NCI-H146 treated with DMSO at 0.1 percent for 48 hours (cell line): ENCODE measurements around the gene TMC5.
"Not testable (repeated sequence)": the region's sequence is repeated elsewhere in the genome, so short reads cannot be mapped to it uniquely, and the experiment has no call there.

Source experiments
- DNase-seq: peaks from one replicate; lab custom pipeline; 2025; ENCODE audit not compliant: unreplicated experiment; lab: John Stamatoyannopoulos, UW

The TMC5 gene, protein sequence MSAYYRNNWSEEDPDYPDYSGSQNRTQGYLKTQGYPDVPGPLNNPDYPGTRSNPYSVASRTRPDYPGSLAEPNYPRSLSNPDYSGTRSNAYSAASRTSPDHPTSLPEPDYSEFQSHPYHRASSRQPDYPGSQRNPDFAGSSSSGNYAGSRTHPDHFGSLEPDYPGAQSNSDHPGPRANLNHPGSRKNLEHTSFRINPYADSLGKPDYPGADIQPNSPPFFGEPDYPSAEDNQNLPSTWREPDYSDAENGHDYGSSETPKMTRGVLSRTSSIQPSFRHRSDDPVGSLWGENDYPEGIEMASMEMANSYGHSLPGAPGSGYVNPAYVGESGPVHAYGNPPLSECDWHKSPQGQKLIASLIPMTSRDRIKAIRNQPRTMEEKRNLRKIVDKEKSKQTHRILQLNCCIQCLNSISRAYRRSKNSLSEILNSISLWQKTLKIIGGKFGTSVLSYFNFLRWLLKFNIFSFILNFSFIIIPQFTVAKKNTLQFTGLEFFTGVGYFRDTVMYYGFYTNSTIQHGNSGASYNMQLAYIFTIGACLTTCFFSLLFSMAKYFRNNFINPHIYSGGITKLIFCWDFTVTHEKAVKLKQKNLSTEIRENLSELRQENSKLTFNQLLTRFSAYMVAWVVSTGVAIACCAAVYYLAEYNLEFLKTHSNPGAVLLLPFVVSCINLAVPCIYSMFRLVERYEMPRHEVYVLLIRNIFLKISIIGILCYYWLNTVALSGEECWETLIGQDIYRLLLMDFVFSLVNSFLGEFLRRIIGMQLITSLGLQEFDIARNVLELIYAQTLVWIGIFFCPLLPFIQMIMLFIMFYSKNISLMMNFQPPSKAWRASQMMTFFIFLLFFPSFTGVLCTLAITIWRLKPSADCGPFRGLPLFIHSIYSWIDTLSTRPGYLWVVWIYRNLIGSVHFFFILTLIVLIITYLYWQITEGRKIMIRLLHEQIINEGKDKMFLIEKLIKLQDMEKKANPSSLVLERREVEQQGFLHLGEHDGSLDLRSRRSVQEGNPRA

DNA sequence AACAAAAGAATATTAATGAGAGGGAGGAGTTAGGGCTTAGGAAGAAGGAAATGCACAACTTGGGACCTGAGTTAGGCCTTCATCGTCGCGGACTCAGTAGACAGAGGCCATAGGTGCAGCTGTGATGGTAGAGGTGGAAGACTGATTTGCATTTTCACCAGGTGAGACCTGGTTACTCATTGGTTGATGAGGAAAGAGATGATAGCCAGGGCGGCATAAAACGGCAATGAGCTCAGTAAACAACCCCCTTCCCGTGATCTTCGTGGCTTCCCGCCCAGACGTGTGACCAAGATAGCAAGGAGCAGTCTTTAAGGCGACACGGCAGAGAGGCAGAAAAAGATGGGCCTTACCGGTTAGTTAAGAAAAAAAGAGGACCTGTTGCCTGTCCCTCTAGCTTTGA, at the start of gene TMC5:
TSS of gene TMC5 (plus strand) at position 244 of the 400 bp plus-strand sequence. CDS start 22,156 bp downstream, outside the sequence.
- no peak for DNase-seq

GRCh38 chr16:19372541-19372940, 45.1 kb upstream of the TMC5 start:
- DNase-seq = not testable (repeated sequence)

GRCh38 chr16:19374402-19374801, 43.3 kb upstream of the TMC5 start:
- DNase-seq = no peak

GRCh38 chr16:19375561-19376158, 42.0 kb upstream of the TMC5 start:
- DNase-seq = peak; percentile 44

DNA sequence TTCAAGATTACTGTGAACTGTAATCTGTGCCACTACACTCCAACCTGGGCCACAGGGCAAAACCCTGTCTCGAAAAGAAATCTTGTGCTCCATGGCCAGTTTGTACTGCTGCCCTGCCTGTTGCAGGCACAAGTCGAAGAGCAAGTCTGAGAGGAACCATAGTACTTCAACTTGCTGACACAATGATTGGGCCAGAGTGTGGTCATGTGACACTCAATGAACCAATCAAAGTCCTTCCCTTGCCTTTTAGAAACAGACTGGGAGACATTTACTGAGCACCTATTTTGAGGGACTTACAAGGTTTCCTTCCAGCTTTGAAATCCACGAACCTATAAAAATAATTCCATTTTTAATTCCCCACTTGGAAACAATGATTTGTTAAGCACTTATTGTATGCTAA, 39.8 kb upstream of the TMC5 start:
- no peak for DNase-seq

DNA sequence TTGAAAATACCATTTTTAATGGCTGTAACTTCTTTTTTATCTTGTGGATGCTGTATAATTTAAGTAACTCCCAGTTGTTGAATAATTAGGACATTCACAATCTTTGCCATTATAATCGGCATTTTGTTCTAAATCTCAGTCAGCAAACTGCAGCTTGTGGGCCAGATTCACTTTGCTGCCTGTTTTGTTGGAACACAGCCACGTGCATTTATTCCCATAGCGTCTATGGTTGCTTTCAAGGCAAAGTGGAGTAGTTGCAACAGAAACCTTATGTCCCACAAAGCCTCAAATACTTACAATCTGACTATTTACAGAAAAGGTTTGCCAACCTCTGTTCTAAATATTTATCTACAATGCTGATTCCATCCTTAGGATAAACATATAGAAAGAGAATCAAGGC, 39.2 kb upstream of the TMC5 start:
- no peak for DNase-seq

DNA sequence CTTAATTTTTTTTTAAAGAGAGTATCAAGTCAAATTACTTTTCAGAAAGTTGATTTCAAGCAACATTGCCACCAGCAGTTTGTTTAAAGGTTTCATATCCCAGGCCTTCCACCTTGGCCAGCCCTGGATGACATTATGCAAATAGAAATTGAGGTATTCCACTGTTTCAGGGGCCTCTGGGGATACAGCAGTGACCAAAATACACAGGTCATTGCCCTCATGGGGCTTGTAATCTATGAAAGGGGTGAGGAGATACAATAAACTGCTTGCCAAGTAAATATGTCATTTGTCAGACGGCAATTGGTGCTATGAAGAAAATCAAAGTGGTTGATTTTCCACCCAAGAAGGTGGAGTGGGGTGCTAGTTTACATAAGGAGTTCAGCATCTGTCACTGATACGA, 37.8 kb upstream of the TMC5 start:
- peak; percentile 6 for DNase-seq

GRCh38 chr16:19380328-19380727, 37.4 kb upstream of the TMC5 start:
- no peak for DNase-seq

DNA sequence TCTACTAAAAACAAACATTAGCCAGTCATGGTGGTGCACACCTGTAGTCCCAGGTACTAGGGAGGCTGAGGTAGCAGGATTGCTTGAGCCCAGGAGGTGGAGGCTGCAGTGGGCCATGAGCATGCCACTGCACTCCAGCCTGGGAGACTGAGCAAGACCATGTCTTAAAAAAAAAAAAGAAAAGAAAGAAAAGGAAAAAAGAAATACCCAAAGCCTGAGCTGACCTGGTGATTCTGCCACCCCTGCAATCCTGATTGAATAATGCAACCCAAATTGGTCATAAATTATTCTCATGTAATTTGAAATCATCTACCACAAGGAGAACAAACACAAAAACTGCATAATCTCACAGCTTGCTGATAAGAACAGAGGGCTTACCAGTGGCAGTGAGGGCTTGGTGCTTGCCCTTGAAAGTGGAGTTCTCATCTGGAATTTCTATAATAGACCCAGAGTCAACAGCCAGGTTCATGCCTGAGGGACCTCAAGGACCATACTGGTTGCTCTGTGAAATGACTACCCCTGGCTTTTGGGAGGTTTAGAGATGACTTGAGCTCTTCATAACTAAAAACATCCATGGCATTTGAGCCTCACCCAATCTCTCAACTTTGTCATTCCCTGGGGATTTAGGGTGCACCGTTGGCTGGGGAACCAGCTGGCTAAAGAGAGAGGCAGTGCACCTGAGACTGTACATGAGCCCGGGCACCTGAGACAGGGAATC, 35.4 kb upstream of the TMC5 start:
- peak; percentile 78 for DNase-seq

GRCh38 chr16:19382887-19383816, 34.5 kb upstream of the TMC5 start:
- DNase-seq = peak; percentile 34

GRCh38 chr16:19384656-19385055, 33.0 kb upstream of the TMC5 start:
- DNase-seq = peak; percentile 39

DNA sequence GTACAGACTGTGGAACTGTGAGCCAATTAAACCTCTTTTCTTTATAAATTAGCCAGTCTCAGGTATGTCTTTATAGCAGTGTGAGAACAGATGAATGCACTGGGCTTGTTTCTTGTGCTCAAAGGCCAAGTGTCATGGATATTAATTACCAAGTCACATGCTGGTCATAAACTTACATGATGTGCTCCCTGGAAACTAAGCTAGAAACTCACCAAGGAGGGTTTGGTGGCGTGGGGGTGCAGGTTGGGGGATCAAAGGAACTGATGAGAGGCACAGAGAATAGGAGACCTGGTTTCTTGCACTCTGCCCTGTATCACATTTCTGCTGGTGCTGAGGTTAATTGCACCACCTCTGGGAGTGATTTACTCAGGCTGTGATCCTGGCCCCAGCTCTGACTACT, 31.2 kb upstream of the TMC5 start:
- no peak for DNase-seq

GRCh38 chr16:19389246-19389645, 28.4 kb upstream of the TMC5 start:
- peak; percentile 86 for DNase-seq

DNA sequence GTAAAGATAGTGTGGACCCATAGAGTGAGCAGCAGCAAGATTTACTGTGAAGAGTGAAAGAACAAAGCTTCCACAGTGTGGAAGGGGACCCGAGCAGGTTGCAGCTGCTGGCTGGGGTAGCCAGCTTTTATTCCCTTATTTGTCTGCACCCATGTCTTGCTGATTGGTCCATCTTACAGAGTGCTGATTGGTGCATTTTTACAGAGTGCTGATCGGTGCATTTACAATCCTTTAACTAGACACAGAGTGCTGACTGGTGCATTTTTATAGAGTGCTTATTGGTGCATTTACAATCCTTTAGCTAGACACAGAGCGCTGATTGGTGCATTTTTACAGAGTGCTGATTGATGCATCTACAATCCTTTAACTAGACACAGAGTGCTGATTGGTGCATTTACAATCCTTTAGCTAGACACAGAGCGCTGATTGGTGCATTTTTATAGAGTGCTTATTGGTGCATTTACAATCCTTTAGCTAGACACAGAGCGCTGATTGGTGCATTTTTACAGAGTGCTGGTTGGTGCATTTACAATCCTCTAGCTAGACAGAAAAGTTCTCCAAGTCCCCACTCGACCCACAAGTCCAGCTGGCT, 26.4 kb upstream of the TMC5 start:
- DNase-seq = not testable (repeated sequence)

DNA sequence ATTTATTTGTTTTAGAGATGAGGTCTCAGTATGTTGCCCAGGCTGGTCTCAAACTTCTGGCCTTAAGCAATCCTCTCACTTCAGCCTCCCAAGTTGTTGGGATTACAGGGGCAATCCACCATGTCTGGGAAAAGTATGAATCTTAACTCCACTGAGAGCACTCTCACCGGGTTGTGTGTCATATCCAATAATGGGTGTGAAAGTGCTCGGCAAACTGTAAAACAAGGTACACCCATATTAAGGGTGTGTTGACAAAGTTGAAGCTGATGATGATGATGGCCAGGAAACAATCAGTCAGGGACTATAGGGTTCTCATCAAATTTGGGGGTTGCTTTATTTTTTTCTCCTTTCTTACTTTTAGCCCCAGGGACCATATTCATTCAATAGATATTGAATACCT, 25.3 kb upstream of the TMC5 start:
- no peak for DNase-seq

DNA sequence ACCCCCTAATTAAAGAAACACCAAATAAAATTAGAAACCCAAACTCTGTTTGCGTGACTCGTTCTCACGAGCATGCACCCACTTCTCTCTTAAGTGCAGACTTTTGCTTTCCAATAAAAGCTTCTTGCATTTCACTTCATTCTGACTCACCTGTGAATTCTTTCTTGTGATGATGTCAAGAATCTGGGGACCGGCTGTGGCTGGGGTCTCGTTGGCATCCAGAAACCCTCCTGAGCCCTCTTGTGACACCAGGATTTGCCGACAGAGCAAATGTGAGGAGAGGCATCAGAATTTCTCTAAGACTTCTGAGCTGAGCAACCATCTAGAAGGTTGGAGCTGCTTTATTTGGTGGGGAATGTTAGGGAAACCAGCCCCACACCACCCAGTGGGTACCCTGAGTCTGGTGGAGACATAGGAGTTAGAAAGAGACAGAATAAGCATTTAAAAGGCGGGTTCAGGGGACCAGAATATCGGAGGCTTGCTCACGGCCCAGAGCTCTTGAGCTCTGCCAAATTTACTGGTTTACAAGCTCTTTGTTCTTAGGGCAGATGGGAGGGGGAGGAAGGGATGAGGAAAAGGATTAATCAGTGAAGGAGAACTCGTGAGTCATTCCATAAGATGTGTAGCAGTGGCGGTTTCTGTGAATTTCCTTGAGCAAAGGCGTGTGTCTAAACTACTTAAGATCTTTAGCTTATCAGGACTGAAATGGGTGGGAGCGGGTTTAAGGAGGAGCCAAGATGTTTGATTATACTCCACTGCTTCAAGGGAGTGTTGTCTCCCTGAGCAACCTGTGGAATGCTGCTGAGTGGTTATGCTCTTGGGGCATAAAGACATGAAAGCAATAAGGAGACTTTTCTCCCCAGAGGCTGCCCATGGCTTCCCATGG, 24.2 kb upstream of the TMC5 start:
- DNase-seq = no peak

DNA sequence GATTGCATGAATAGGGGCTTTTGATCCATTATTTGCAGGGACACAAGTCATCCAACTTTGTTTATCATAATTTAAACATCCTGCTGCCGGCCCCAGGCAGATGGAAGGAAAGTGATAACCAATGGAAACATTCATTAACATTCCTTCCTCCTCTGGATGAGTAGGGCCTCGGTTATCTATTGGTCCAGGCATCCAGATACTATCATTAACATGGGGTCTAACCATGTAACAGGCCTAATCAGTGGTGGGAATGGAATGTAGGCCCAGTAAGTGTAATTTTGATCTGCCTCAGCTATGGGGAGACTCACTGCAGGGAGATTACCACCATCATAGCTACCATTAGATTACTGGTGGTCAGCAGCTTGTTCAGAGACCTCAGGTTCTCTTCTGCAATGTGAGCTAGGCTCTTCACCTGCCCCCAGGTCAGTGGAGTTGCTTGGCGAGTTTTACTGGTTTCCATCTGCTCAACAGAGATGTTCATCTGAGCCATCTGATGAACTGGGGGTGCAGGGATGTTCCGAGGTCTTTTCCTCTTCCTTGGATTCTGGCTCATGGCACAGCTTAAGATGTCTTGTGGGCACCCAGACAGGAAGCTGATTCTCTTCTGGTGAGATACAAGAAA, 21.9 kb upstream of the TMC5 start:
- DNase-seq = not testable (repeated sequence)

DNA sequence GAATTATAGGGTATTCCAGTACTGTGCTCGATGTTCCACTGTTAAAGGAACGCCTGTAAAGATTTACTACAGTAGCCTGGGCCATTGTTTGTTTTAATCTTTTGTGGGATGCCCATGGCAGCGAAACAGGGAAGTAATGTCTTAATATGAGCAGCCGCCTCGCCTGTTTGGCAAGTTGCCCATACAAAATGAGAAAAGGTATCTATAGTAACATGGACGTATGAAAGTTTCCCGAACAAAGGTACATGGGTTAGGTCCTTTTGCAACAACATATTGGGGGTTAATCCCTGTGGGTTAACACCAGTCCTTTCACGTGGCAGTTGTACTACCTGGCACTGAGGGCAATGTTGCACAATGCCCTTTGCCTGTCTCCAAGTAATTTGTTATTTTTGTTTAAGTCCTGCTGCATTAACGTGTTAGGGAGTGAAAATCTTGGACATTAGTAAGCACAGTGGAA, 21.1 kb upstream of the TMC5 start:
- DNase-seq = peak; percentile 58
